H1 (cell line): ENCODE results near the gene SKAP1. TPM values are rescaled to one million over a fixed set of nuclear protein-coding genes. Genes with fewer than 3 reads are reported as not detected.

Source experiments
- CTCF ChIA-PET: fragments of 300-600 bp; sonication (Branson Sonifier 250); formaldehyde crosslinking; loops from one replicate; lab custom pipeline; 2021; ENCODE audit not compliant: partially characterized antibody; lab: Charles Lee
- POLR2A ChIA-PET: fragments of 300-600 bp; sonication (Branson Sonifier 250); formaldehyde crosslinking; loops from one replicate; lab custom pipeline; 2021; ENCODE audit warnings: inconsistent platforms; ENCODE audit not compliant: partially characterized antibody; lab: Charles Lee
- DNase-seq, 2 experiments: peaks; one replicate each; pipeline versions ENCODE4 v3.0.0 to v3.0.0-alpha.2; 2010 to 2022; ENCODE audit warnings: low spot score in 2 of 2, low read depth in 1 of 2, mixed read lengths in 1 of 2
- FAIRE-seq: peaks from 2 replicates; lab custom pipeline; 2011; peaks lifted over from hg19 to GRCh38; lab: Jason Lieb, UNC
- H2AFZ ChIP-seq: 2 replicates; pipeline ENCODE4 v1.8.1; 2012; ENCODE audit warnings: low read length, inconsistent platforms
- H2AK5ac ChIP-seq: 2 replicates; pipeline ENCODE4 v1.6.1; 2013; ENCODE audit warnings: low read depth, low read length
- H2BK120ac ChIP-seq: replicated peaks from 2 replicates; pipeline ENCODE3; 2013; ENCODE audit warnings: low read depth, low read length, inconsistent platforms
- H2BK12ac ChIP-seq: 2 replicates; pipeline ENCODE4 v1.6.1; 2013; ENCODE audit warnings: low read depth, low read length
- H2BK15ac ChIP-seq: 2 replicates; pipeline ENCODE4 v1.6.1; 2013; ENCODE audit warnings: low read length
- H2BK20ac ChIP-seq: 2 replicates; pipeline ENCODE4 v1.6.1; 2013; ENCODE audit warnings: low read length
- H2BK5ac ChIP-seq: 2 replicates; pipeline ENCODE4 v1.6.1; 2013; ENCODE audit warnings: low read depth, low read length
- H3K14ac ChIP-seq: 2 replicates; pipeline ENCODE4 v1.6.1; 2013; ENCODE audit warnings: inconsistent platforms; ENCODE audit not compliant: insufficient read length
- H3K18ac ChIP-seq: 2 replicates; pipeline ENCODE4 v1.6.1; 2013; ENCODE audit warnings: low read length; ENCODE audit errors: extremely low read depth
- H3K23ac ChIP-seq: 2 replicates; pipeline ENCODE4 v1.6.1; 2013; ENCODE audit warnings: inconsistent platforms; ENCODE audit not compliant: insufficient read length
- H3K23me2 ChIP-seq: 2 replicates; pipeline ENCODE4 v1.6.1; 2013; ENCODE audit warnings: low read depth, low read length
- H3K27ac ChIP-seq: 2 replicates; pipeline ENCODE4 v1.6.1; 2011; ENCODE audit warnings: low read depth, low read length, inconsistent platforms
- H3K27me3 ChIP-seq, 4 experiments: replicated peaks in 1 of 4; 1 replicate in 1 of 4; 2 replicates in 3 of 4; pipeline versions ENCODE4 v1.6.1 to v1.8.1; 2011 to 2013; ENCODE audit warnings: low read length in 3 of 4, mild to moderate bottlenecking in 3 of 4, inconsistent platforms in 2 of 4, mixed read lengths in 2 of 4, moderate library complexity in 1 of 4; ENCODE audit not compliant: control insufficient read depth in 3 of 4, insufficient read depth in 3 of 4; ENCODE audit errors: extremely low read depth in 1 of 4
- H3K36me3 ChIP-seq, 4 experiments: 2 replicates each; pipeline versions ENCODE4 v1.6.1 to v1.8.1; 2011 to 2013; ENCODE audit warnings: mild to moderate bottlenecking in 4 of 4, low read length in 3 of 4, moderate library complexity in 2 of 4, control low read depth in 1 of 4, inconsistent platforms in 1 of 4; ENCODE audit not compliant: insufficient read depth in 4 of 4, control insufficient read depth in 2 of 4
- H3K4ac ChIP-seq: replicated peaks from 2 replicates; pipeline ENCODE3; 2013; ENCODE audit warnings: low read length, low read depth, mixed read lengths, inconsistent platforms; ENCODE audit not compliant: insufficient read length
- H3K4me1 ChIP-seq, 4 experiments: replicated peaks in 1 of 4; 1 replicate in 1 of 4; 2 replicates in 3 of 4; pipeline versions ENCODE4 v1.6.1 to v1.8.1; 2011 to 2013; ENCODE audit warnings: low read length in 3 of 4, inconsistent platforms in 2 of 4, mixed read lengths in 1 of 4; ENCODE audit not compliant: insufficient read depth in 4 of 4, control insufficient read depth in 3 of 4
- H3K4me2 ChIP-seq, 2 experiments: 2 replicates each; pipeline versions ENCODE4 v1.6.1 to v1.8.1; 2011 to 2013; ENCODE audit warnings: low read depth in 2 of 2, low read length in 2 of 2, control low read depth in 1 of 2, inconsistent platforms in 1 of 2, mild to moderate bottlenecking in 1 of 2; ENCODE audit not compliant: insufficient read depth in 1 of 2
- H3K4me3 ChIP-seq, 4 experiments: fragments of 200-600, 300-600 bp in 1 of 4; sonication (generic), shearing (Covaris generic), sonication (Bioruptor Twin) in 1 of 4; 2 replicates each; pipeline versions ENCODE4 v1.5.1 to v1.8.1; 2011 to 2016; ENCODE audit warnings: low read length in 4 of 4, low read depth in 3 of 4, control low read depth in 2 of 4, inconsistent platforms in 2 of 4, mild to moderate bottlenecking in 2 of 4, mixed read lengths in 1 of 4, moderate library complexity in 1 of 4; ENCODE audit not compliant: insufficient read depth in 2 of 4; ENCODE audit errors: extremely low read depth in 1 of 4
- H3K56ac ChIP-seq: replicated peaks from 2 replicates; pipeline ENCODE3; 2013; ENCODE audit warnings: low read depth, mild to moderate bottlenecking, mixed read lengths, low read length, inconsistent platforms; ENCODE audit not compliant: insufficient read length
- H3K79me1 ChIP-seq: 2 replicates; pipeline ENCODE4 v1.6.1; 2013; ENCODE audit warnings: low read depth, low read length, control low read depth
- H3K79me2 ChIP-seq, 2 experiments: 2 replicates each; pipeline versions ENCODE4 v1.6.1 to v1.8.1; 2012 to 2013; ENCODE audit warnings: low read length in 2 of 2, mild to moderate bottlenecking in 2 of 2, inconsistent platforms in 1 of 2; ENCODE audit not compliant: insufficient read depth in 2 of 2, control insufficient read depth in 1 of 2
- H3K9ac ChIP-seq, 4 experiments: replicated peaks in 1 of 4; 1 replicate in 1 of 4; 2 replicates in 3 of 4; pipeline versions ENCODE4 v1.6.1 to v1.8.1; 2011 to 2013; ENCODE audit warnings: low read depth in 3 of 4, low read length in 3 of 4, control low read depth in 2 of 4, mild to moderate bottlenecking in 2 of 4, moderate library complexity in 2 of 4, inconsistent platforms in 1 of 4; ENCODE audit errors: extremely low read depth in 1 of 4
- H3K9me3 ChIP-seq, 2 experiments: 2 replicates each; pipeline versions ENCODE4 v1.6.1 to v1.8.1; 2012 to 2013; ENCODE audit warnings: mild to moderate bottlenecking in 2 of 2, moderate library complexity in 2 of 2, control low read depth in 1 of 2, inconsistent platforms in 1 of 2, low read depth in 1 of 2, low read length in 1 of 2, mixed read lengths in 1 of 2; ENCODE audit not compliant: insufficient read depth in 2 of 2
- H4K20me1 ChIP-seq, 2 experiments: replicated peaks in 1 of 2; 2 replicates each; pipeline versions ENCODE3 to v1.8.1; 2011 to 2013; ENCODE audit warnings: inconsistent platforms in 2 of 2, low read length in 2 of 2, mild to moderate bottlenecking in 1 of 2; ENCODE audit not compliant: insufficient read depth in 2 of 2, control insufficient read depth in 1 of 2
- H4K5ac ChIP-seq: 2 replicates; pipeline ENCODE4 v1.6.1; 2013; ENCODE audit warnings: low read length, low read depth, mixed read lengths, inconsistent platforms; ENCODE audit not compliant: insufficient read length
- H4K8ac ChIP-seq: 2 replicates; pipeline ENCODE4 v1.8.0; 2013; ENCODE audit warnings: mild to moderate bottlenecking, moderate library complexity, low read length, inconsistent platforms; ENCODE audit not compliant: insufficient read depth; ENCODE audit errors: extremely low read depth
- H4K91ac ChIP-seq: replicated peaks from 2 replicates; pipeline ENCODE3; 2013; ENCODE audit warnings: low read length, mixed read lengths, inconsistent platforms; ENCODE audit not compliant: insufficient read length
- ASH2L ChIP-seq: fragments of 200-600, 300-600 bp; sonication (generic); IDR thresholded peaks from one replicate; pipeline ENCODE4 v1.7.1; 2017; ENCODE audit warnings: low read length
- CBX8 ChIP-seq: fragments of 300-800, 300-1000 bp; sonication (generic); IDR thresholded peaks from 2 replicates; pipeline ENCODE4 v1.7.1; 2016; ENCODE audit warnings: low read depth, low read length, borderline replicate concordance
- EZH2 ChIP-seq: fragments of 200-600 bp; sonication (generic); IDR thresholded peaks from 2 replicates; pipeline ENCODE4 v1.7.1; 2012; ENCODE audit warnings: low read depth, mild to moderate bottlenecking, moderate library complexity, low read length, inconsistent platforms; ENCODE audit not compliant: severe bottlenecking
- HDAC2 ChIP-seq, 2 experiments: fragments of 300-600 bp in 1 of 2; sonication (generic) in 1 of 2; IDR thresholded peaks; 2 replicates each; pipeline ENCODE4 v1.6.1; 2011 to 2012; ENCODE audit warnings: low read depth in 2 of 2, low read length in 2 of 2, mild to moderate bottlenecking in 2 of 2, moderate library complexity in 2 of 2, borderline replicate concordance in 1 of 2, inconsistent platforms in 1 of 2
- KDM1A ChIP-seq: fragments of 200-600, 300-600 bp; sonication (generic); IDR thresholded peaks from 2 replicates; pipeline ENCODE4 v1.7.1; 2016; ENCODE audit warnings: mild to moderate bottlenecking, low read length, borderline replicate concordance
- SAP30 ChIP-seq: fragments of 300-600 bp; sonication (generic); IDR thresholded peaks from 2 replicates; pipeline ENCODE4 v1.7.1; 2012; ENCODE audit warnings: low read length, moderate library complexity, mild to moderate bottlenecking, inconsistent platforms; ENCODE audit not compliant: insufficient read depth, insufficient replicate concordance
- SP4 ChIP-seq: IDR thresholded peaks from 2 replicates; pipeline ENCODE4 v1.6.1; 2012; ENCODE audit warnings: low read length, inconsistent platforms
- SRF ChIP-seq: IDR thresholded peaks from 2 replicates; pipeline ENCODE4 v1.6.1; 2011; ENCODE audit warnings: mild to moderate bottlenecking, low read depth, low read length, moderate library complexity
- WGBS, 2 experiments: shearing (Covaris generic) in 1 of 2; methylation state at CpG; one replicate each; pipeline versions ENCODE4 v1.1.6 to v1.1.7; 2013 to 2015; ENCODE audit warnings: low lambda C conversion rate in 2 of 2, mixed read lengths in 2 of 2, inconsistent platforms in 1 of 2, low coverage in 1 of 2, missing lambda C conversion rate in 1 of 2; ENCODE audit not compliant: insufficient replicate concordance in 2 of 2, insufficient coverage in 1 of 2, insufficient read length in 1 of 2; ENCODE audit errors: extremely low coverage in 1 of 2, missing lambda C conversion rate in 1 of 2; 5-methylcytosine and 5-hydroxymethylcytosine counted together
- polyA plus RNA-seq, 7 experiments: library from polyadenylated mRNA; depleted of rRNA in 3 of 7; stranded (reverse) in 5 of 7; unstranded in 2 of 7; fragments of >200 nt in 5 of 7; fragments of 200-250 nt in 2 of 7; gene quantifications; 1 replicate in 5 of 7; 2 replicates in 1 of 7; 4 replicates in 1 of 7; pipeline versions ENCODE4 v1.2.1 to v1.2.3, GENCODE V29; 2011 to 2013; ENCODE audit warnings: missing spikeins in 2 of 7, mixed read lengths in 2 of 7
- total RNA-seq: library from RNA; stranded (reverse); fragmentation: NEBNext Ultra II Directional; extraction: Animal tissue kit (Norgen Biotek cat#: 25700); gene quantifications from 2 replicates; pipeline ENCODE4 v1.2.1, GENCODE V29; 2021
- TF ChIP-seq, protein P1 (sequence below): IDR thresholded peaks from 2 replicates; pipeline ENCODE4 v1.6.1; 2012; ENCODE audit warnings: low read length, inconsistent platforms
- TF ChIP-seq, protein P2 (sequence below): IDR thresholded peaks from 2 replicates; pipeline ENCODE4 v1.6.1; 2012; ENCODE audit warnings: inconsistent platforms
- TF ChIP-seq, protein P3 (sequence below): IDR thresholded peaks from 2 replicates; pipeline ENCODE4 v1.6.1; 2011; ENCODE audit warnings: low read length, improper control_type of control experiment

The SKAP1 gene
- total and polyA plus RNA-seq, 2 of the 8 experiments (the other 6 are each of a cell fraction or from before 2014, with no cell fraction given): not detected

DNA sequence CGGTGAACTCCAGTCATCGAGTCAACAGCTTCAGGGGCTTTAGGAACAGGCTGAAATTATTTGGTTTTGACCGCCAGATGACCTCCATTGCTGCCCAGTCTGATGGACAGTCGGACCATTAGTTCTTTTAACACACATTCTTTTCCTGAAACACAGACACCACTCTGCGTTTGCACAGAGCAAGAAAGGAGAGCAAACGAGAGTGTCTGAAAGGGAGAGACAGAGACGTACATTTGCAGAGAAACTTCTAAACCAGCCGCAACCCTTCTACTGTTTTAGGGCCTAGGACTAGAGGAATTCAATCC is 166.3 kb downstream of the SKAP1 start:
- Histone ChIP-seq H4K8ac (no peak overlapping the region), H3K4me1 (peaks cover 0 to 6% (median 0%) of the 10 kb centered on the region in 4 experiments; a peak in 1 of 7 replicates), H2AK5ac (no peak overlapping the region), H3K9ac (no peak overlapping the region), H2AFZ (no peak overlapping the region), H3K79me2 (no peaks in the 10 kb centered on the region), H4K20me1 (no peaks in the 10 kb centered on the region), H3K9me3 (no peaks in the 10 kb centered on the region), H3K79me1 (no peaks in the 10 kb centered on the region), H4K5ac (no peak overlapping the region), H3K4ac (no peak overlapping the region), H2BK15ac (no peak overlapping the region), H2BK120ac (no peak overlapping the region), H4K91ac (no peak overlapping the region), H3K56ac (no peak overlapping the region), H3K18ac (no peak overlapping the region), H3K14ac (no peak overlapping the region), H3K23ac (no peak overlapping the region), H3K4me2 (no peak overlapping the region), H2BK12ac (no peak overlapping the region), H3K27ac (no peak overlapping the region), H2BK20ac (no peak overlapping the region), H3K4me3 (no peak overlapping the region), H3K27me3 (no peaks in the 10 kb centered on the region), H2BK5ac (no peak overlapping the region), H3K36me3 (no peaks in the 10 kb centered on the region), H3K23me2 (no peaks in the 10 kb centered on the region; the same call in 1 of the 2 replicates)
- ChIA-PET POLR2A (no interaction called here), CTCF (interaction anchor here (0.6 to 7.1 kb wide), 20 partner anchors 9 to 355 kb away, joined by 3 to 71 read pairs (median 4); no protein-coding TSS in a partner anchor)
- no peak for DNase-seq
- 86% methylated on average over 8 of the region's 8 CpGs; no CpG with 5 or more reads in 1 of the 2 experiments for WGBS, 2 experiments
- FAIRE-seq: no peak
- TF ChIP-seq, protein P1, sequence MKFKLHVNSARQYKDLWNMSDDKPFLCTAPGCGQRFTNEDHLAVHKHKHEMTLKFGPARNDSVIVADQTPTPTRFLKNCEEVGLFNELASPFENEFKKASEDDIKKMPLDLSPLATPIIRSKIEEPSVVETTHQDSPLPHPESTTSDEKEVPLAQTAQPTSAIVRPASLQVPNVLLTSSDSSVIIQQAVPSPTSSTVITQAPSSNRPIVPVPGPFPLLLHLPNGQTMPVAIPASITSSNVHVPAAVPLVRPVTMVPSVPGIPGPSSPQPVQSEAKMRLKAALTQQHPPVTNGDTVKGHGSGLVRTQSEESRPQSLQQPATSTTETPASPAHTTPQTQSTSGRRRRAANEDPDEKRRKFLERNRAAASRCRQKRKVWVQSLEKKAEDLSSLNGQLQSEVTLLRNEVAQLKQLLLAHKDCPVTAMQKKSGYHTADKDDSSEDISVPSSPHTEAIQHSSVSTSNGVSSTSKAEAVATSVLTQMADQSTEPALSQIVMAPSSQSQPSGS: no peak
- no peak for TF ChIP-seq SP4
- no peak for TF ChIP-seq CBX8
- TF ChIP-seq SAP30: no peak
- no peak for TF ChIP-seq ASH2L
- TF ChIP-seq KDM1A: no peak
- TF ChIP-seq SRF: no peak
- TF ChIP-seq HDAC2 (IDR thresholded peaks at IDR 0.05; ENCODE audit: borderline replicate concordance in 1 of 2, low read depth in 2 of 2, low read length in 2 of 2): no peak
- TF ChIP-seq, protein P2, sequence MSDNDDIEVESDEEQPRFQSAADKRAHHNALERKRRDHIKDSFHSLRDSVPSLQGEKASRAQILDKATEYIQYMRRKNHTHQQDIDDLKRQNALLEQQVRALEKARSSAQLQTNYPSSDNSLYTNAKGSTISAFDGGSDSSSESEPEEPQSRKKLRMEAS: no peak
- TF ChIP-seq EZH2: no peak
- TF ChIP-seq, protein P3, sequence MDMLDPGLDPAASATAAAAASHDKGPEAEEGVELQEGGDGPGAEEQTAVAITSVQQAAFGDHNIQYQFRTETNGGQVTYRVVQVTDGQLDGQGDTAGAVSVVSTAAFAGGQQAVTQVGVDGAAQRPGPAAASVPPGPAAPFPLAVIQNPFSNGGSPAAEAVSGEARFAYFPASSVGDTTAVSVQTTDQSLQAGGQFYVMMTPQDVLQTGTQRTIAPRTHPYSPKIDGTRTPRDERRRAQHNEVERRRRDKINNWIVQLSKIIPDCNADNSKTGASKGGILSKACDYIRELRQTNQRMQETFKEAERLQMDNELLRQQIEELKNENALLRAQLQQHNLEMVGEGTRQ: no peak
